ENCODE results near the gene ZDHHC17. TPM values are rescaled to one million over a fixed set of nuclear protein-coding genes. Genes with fewer than 3 reads are reported as not detected.

Gene ZDHHC17
- total and polyA plus RNA-seq, 4 donors = 3.4 to 91.2 (median 15.2) TPM

DNA sequence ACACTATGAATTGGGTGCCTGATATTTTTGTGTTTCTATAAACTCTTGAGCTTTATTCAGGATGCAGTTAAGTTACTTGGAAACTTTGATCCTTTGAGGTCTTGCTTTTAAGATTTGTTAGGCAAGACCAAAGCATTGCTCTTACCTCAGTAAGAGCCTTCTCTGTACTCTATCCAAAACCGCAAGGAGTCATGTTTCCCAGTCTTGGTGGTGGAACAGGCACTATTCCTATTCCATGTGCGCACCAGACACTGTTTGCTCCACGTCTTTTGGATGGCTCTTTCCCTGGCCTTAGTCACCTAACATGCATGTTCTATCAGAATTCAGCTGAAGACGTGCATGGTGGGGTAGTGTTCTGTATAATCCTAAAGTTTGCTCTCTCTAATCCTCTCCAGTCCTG lies 91.4 kb downstream of the ZDHHC17 start:
- Histone ChIP-seq H3K9me3 (ENCODE audit: control insufficient read depth in 4 of 4, low read length in 3 of 4) (peaks cover 0 to 5% (median 4%) of the 10 kb centered on the region in 4 donors), H3K27ac (ENCODE audit: low read depth in 1 of 2, low read length in 2 of 2) (no peak overlapping the region), H3K36me3 (ENCODE audit: control insufficient read depth in 4 of 4, insufficient read depth in 3 of 4, low read depth in 1 of 4, low read length in 3 of 4) (peaks cover 2 to 25% (median 17%) of the 10 kb centered on the region in 4 donors), H3K4me3 (ENCODE audit: low read depth in 1 of 3, low read length in 3 of 3) (no peak overlapping the region), H3K27me3 (ENCODE audit: control insufficient read depth in 4 of 4, insufficient read depth in 4 of 4, low read length in 3 of 4) (no peaks in the 10 kb centered on the region), H3K4me1 (ENCODE audit: control insufficient read depth in 4 of 4, insufficient read depth in 4 of 4, low read length in 3 of 4) (no peaks in the 10 kb centered on the region), H3K9ac (ENCODE audit: low read depth in 1 of 2, low read length in 2 of 2) (no peak overlapping the region)
- DNase-seq (ENCODE audit: low spot score) = no peak
- WGBS = 96% methylated on average over 4 of the region's 4 CpGs
- TF ChIP-seq, protein P1, sequence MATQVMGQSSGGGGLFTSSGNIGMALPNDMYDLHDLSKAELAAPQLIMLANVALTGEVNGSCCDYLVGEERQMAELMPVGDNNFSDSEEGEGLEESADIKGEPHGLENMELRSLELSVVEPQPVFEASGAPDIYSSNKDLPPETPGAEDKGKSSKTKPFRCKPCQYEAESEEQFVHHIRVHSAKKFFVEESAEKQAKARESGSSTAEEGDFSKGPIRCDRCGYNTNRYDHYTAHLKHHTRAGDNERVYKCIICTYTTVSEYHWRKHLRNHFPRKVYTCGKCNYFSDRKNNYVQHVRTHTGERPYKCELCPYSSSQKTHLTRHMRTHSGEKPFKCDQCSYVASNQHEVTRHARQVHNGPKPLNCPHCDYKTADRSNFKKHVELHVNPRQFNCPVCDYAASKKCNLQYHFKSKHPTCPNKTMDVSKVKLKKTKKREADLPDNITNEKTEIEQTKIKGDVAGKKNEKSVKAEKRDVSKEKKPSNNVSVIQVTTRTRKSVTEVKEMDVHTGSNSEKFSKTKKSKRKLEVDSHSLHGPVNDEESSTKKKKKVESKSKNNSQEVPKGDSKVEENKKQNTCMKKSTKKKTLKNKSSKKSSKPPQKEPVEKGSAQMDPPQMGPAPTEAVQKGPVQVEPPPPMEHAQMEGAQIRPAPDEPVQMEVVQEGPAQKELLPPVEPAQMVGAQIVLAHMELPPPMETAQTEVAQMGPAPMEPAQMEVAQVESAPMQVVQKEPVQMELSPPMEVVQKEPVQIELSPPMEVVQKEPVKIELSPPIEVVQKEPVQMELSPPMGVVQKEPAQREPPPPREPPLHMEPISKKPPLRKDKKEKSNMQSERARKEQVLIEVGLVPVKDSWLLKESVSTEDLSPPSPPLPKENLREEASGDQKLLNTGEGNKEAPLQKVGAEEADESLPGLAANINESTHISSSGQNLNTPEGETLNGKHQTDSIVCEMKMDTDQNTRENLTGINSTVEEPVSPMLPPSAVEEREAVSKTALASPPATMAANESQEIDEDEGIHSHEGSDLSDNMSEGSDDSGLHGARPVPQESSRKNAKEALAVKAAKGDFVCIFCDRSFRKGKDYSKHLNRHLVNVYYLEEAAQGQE (IDR thresholded peaks at IDR 0.05) = no peak
- TF ChIP-seq JUND (IDR thresholded peaks at IDR 0.05) (no peak), FOXA2 (IDR thresholded peaks at IDR 0.05) (no peak), YY1 (IDR thresholded peaks at IDR 0.05) (no peak), EGR1 (IDR thresholded peaks at IDR 0.05; ENCODE audit: low read depth in 2 of 2) (no peak), NR2F2 (IDR thresholded peaks at IDR 0.05) (no peak), SP1 (IDR thresholded peaks at IDR 0.05) (no peak), RXRA (IDR thresholded peaks at IDR 0.05) (no peak), RAD21 (IDR thresholded peaks at IDR 0.05) (no peak), FOXA1 (IDR thresholded peaks at IDR 0.05) (no peak), GABPA (IDR thresholded peaks at IDR 0.05 in 1 of 2, conservative IDR thresholded peaks at IDR 0.05 in 1 of 2) (no peak), TAF1 (conservative IDR thresholded peaks at IDR 0.05) (no peak), HNF4A (conservative IDR thresholded peaks at IDR 0.05) (no peak), HNF4G (IDR thresholded peaks at IDR 0.05) (no peak)
- TF ChIP-seq, protein P2, sequence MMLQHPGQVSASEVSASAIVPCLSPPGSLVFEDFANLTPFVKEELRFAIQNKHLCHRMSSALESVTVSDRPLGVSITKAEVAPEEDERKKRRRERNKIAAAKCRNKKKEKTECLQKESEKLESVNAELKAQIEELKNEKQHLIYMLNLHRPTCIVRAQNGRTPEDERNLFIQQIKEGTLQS (IDR thresholded peaks at IDR 0.05) = no peak
- TF ChIP-seq, protein P3, sequence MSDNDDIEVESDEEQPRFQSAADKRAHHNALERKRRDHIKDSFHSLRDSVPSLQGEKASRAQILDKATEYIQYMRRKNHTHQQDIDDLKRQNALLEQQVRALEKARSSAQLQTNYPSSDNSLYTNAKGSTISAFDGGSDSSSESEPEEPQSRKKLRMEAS (IDR thresholded peaks at IDR 0.05) = no peak
- TF ChIP-seq, protein P4, sequence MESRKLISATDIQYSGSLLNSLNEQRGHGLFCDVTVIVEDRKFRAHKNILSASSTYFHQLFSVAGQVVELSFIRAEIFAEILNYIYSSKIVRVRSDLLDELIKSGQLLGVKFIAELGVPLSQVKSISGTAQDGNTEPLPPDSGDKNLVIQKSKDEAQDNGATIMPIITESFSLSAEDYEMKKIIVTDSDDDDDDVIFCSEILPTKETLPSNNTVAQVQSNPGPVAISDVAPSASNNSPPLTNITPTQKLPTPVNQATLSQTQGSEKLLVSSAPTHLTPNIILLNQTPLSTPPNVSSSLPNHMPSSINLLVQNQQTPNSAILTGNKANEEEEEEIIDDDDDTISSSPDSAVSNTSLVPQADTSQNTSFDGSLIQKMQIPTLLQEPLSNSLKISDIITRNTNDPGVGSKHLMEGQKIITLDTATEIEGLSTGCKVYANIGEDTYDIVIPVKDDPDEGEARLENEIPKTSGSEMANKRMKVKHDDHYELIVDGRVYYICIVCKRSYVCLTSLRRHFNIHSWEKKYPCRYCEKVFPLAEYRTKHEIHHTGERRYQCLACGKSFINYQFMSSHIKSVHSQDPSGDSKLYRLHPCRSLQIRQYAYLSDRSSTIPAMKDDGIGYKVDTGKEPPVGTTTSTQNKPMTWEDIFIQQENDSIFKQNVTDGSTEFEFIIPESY (IDR thresholded peaks at IDR 0.05) = no peak
- TF ChIP-seq, protein P5, sequence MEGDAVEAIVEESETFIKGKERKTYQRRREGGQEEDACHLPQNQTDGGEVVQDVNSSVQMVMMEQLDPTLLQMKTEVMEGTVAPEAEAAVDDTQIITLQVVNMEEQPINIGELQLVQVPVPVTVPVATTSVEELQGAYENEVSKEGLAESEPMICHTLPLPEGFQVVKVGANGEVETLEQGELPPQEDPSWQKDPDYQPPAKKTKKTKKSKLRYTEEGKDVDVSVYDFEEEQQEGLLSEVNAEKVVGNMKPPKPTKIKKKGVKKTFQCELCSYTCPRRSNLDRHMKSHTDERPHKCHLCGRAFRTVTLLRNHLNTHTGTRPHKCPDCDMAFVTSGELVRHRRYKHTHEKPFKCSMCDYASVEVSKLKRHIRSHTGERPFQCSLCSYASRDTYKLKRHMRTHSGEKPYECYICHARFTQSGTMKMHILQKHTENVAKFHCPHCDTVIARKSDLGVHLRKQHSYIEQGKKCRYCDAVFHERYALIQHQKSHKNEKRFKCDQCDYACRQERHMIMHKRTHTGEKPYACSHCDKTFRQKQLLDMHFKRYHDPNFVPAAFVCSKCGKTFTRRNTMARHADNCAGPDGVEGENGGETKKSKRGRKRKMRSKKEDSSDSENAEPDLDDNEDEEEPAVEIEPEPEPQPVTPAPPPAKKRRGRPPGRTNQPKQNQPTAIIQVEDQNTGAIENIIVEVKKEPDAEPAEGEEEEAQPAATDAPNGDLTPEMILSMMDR (IDR thresholded peaks at IDR 0.05; ENCODE audit: low read depth, low read length, missing input control) = no peak

Measured in liver (tissue), 9 donors.